ENCODE measurements around the gene NDFIP1. TPM values are rescaled to one million over a fixed set of nuclear protein-coding genes. Genes with fewer than 3 reads are reported as not detected.

NDFIP1 gene
- total RNA-seq, 1 donor = 115 TPM

- H3K27me3 ChIP-seq (ENCODE audit: insufficient read depth, low read length) = no peaks in the 10 kb centered on the region
- H2AFZ ChIP-seq (ENCODE audit: low read length) = no peak overlapping the region
- H3K4me1 ChIP-seq (ENCODE audit: insufficient read depth, low read length) = peaks cover 5% of the 10 kb centered on the region
- no peaks in the 10 kb centered on the region for H3K79me2 ChIP-seq (ENCODE audit: insufficient read depth, low read length)
- no peaks in the 10 kb centered on the region for H3K9me3 ChIP-seq (ENCODE audit: low read depth, low read length)
- TF ChIP-seq CTCF (IDR thresholded peaks at IDR 0.05; ENCODE audit: extremely low read depth, low read depth, low read length) = no peak
- peaks cover 6% of the 10 kb centered on the region for H4K20me1 ChIP-seq (ENCODE audit: insufficient read depth, low read length)
- no peak overlapping the region for H3K27ac ChIP-seq (ENCODE audit: low read depth, low read length)
- peaks cover 43% of the 10 kb centered on the region for H3K36me3 ChIP-seq (ENCODE audit: insufficient read depth, low read length)
- no peak overlapping the region for H3K4me2 ChIP-seq (ENCODE audit: insufficient read depth, low read length)
- DNase-seq (ENCODE audit: insufficient read length, low spot score, missing footprints) = no peak
- H3K4me3 ChIP-seq (ENCODE audit: insufficient read depth, low read length) = no peak overlapping the region
Observed at GRCh38 chr5:142149363-142149762, 40.8 kb downstream of the NDFIP1 start.

- Histone ChIP-seq H2AFZ (ENCODE audit: low read length) (no peak overlapping the region), H3K4me1 (ENCODE audit: insufficient read depth, low read length) (peaks cover 5% of the 10 kb centered on the region), H3K79me2 (ENCODE audit: insufficient read depth, low read length) (no peaks in the 10 kb centered on the region), H3K4me3 (ENCODE audit: insufficient read depth, low read length) (no peak overlapping the region), H3K36me3 (ENCODE audit: insufficient read depth, low read length) (peaks cover 34% of the 10 kb centered on the region), H3K27me3 (ENCODE audit: insufficient read depth, low read length) (no peaks in the 10 kb centered on the region), H3K9me3 (ENCODE audit: low read depth, low read length) (no peaks in the 10 kb centered on the region), H3K4me2 (ENCODE audit: insufficient read depth, low read length) (no peak overlapping the region), H4K20me1 (ENCODE audit: insufficient read depth, low read length) (peaks cover 3% of the 10 kb centered on the region), H3K27ac (ENCODE audit: low read depth, low read length) (no peak overlapping the region)
- TF ChIP-seq CTCF (IDR thresholded peaks at IDR 0.05; ENCODE audit: extremely low read depth, low read depth, low read length) = no peak
- no peak for DNase-seq (ENCODE audit: insufficient read length, low spot score, missing footprints)
Observed at GRCh38 chr5:142150431-142150830, 41.9 kb downstream of the NDFIP1 start.

GRCh38 chr5:142151436-142152383 lies 43.1 kb downstream of the NDFIP1 start:
- Histone ChIP-seq H3K79me2 (ENCODE audit: insufficient read depth, low read length) (no peaks in the 10 kb centered on the region), H3K27me3 (ENCODE audit: insufficient read depth, low read length) (no peaks in the 10 kb centered on the region)

More at GRCh38 chr5:142151436-142152383, 43.1 kb downstream of the NDFIP1 start:
- no peaks in the 10 kb centered on the region for H4K20me1 ChIP-seq (ENCODE audit: insufficient read depth, low read length)
- TF ChIP-seq CTCF (IDR thresholded peaks at IDR 0.05; ENCODE audit: extremely low read depth, low read depth, low read length) = peak; percentile 89
- H2AFZ ChIP-seq (ENCODE audit: low read length) = no peak overlapping the region
- peak overlapping the region; percentile 2 for H3K27ac ChIP-seq (ENCODE audit: low read depth, low read length)
- H3K9me3 ChIP-seq (ENCODE audit: low read depth, low read length) = no peaks in the 10 kb centered on the region
- peaks cover 5% of the 10 kb centered on the region for H3K4me1 ChIP-seq (ENCODE audit: insufficient read depth, low read length)
- peak; percentile 56 for DNase-seq (ENCODE audit: insufficient read length, low spot score, missing footprints)
- no peak overlapping the region for H3K4me2 ChIP-seq (ENCODE audit: insufficient read depth, low read length)
- H3K36me3 ChIP-seq (ENCODE audit: insufficient read depth, low read length) = peaks cover 22% of the 10 kb centered on the region
- no peak overlapping the region for H3K4me3 ChIP-seq (ENCODE audit: insufficient read depth, low read length)
